Esophagus squamous epithelium (tissue), 5 donors: Measurements from ENCODE around the gene COL8A1. TPM values are rescaled to one million over a fixed set of nuclear protein-coding genes. Genes with fewer than 3 reads are reported as not detected.

Experiments
- DNase-seq: peaks from one replicate; lab custom pipeline; 2025; lab: John Stamatoyannopoulos, UW
- H3K27ac ChIP-seq, 4 donors: fragments of 200-600 bp; sonication (generic); one replicate each; pipeline ENCODE4 v1.5.1; 2016 to 2019; ENCODE audit warnings: mild to moderate bottlenecking in 1 of 4
- H3K27me3 ChIP-seq, 4 donors: fragments of 200-600 bp; sonication (generic); 1 replicate in 3 of 4; 2 replicates in 1 of 4; pipeline versions ENCODE4 v1.5.1 to v1.6.0; 2017 to 2021; ENCODE audit warnings: antibody characterized with exemption in 1 of 4
- H3K36me3 ChIP-seq, 3 donors: fragments of 200-600 bp; sonication (generic); one replicate each; pipeline ENCODE4 v1.5.1; 2016 to 2019
- H3K4me1 ChIP-seq, 3 donors: fragments of 200-600 bp; sonication (generic); one replicate each; pipeline ENCODE4 v1.5.1; 2017 to 2019
- H3K4me3 ChIP-seq, 4 donors: fragments of 200-600 bp; sonication (generic); 1 replicate in 3 of 4; 2 replicates in 1 of 4; pipeline ENCODE4 v1.5.1; 2016 to 2019; ENCODE audit warnings: mild to moderate bottlenecking in 2 of 4, moderate library complexity in 1 of 4
- H3K9me3 ChIP-seq, 3 donors: fragments of 200-600 bp; sonication (generic); one replicate each; pipeline ENCODE4 v1.5.1; 2016 to 2019
- POLR2A ChIP-seq, 4 donors: fragments of 450-650 bp; IDR thresholded peaks; one replicate each; pipeline ENCODE4 v1.6.1; 2017; ENCODE audit warnings: antibody characterized with exemption in 4 of 4, mild to moderate bottlenecking in 4 of 4, moderate library complexity in 3 of 4
- WGBS, 2 donors: methylation state at CpG; one replicate each; pipeline ENCODE4 v1.1.5; 2018; 5-methylcytosine and 5-hydroxymethylcytosine counted together
- intact Hi-C: fragments of 100-400 bp; cut with DNase I; formaldehyde crosslinking; loops from one replicate; pipeline ENCODE4 v1.15.0; 2022
- total RNA-seq, 4 donors: library from RNA; depleted of rRNA; stranded (reverse); fragments of >200 nt; gene quantifications; one replicate each; pipeline ENCODE4 v1.1.0, GENCODE V29; 2016
- TF ChIP-seq, protein P1 (sequence below), 6 experiments: fragments of 450-650 bp in 4 of 6; fragments of 200-600 bp in 2 of 6; sonication (generic) in 2 of 6; IDR thresholded peaks; one replicate each; pipeline ENCODE4 v1.5.1; 2016 to 2019; ENCODE audit warnings: antibody characterized with exemption in 6 of 6, mild to moderate bottlenecking in 4 of 6, moderate library complexity in 4 of 6
- donor health status: DM: yes; HTN: yes; CAD: no.

Gene COL8A1
- total RNA-seq, 4 donors from 2014 or later = 2.3 to 15.6 (median 5.0) TPM

DNA sequence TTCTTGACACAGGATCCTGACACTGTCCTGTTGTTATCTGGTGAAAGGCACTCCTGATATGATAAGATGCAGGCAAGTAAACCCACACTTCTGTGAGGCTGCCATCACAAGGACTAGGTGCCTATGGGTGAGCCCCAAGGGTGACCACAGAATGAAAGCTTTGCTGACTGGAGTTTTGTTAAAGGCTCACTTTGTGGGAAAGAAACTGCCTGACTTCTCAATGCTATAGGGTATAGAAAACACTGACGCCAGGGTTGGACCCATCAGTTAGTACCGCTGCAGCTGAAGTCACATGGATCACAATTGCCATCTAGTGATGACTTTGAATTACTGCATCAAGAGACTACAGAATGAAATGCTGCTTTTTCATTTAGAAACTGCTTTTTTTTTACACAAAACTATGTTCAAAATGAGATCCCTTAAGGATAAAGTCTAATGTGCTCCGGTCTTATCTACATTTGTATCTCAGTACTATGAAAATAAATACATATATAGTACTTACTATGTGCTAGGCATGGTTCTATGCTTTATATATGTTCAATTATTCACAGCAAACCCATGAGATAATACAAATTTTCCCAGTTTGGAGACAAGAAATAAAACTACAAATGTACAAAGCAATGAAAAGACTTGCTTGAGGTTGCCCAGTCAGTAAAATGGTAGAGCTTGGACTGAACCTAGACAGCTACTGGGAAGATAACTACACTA lies 115.0 kb downstream of the COL8A1 start:
- Histone ChIP-seq H3K4me1 (peaks cover 0 to 3% (median 0%) of the 10 kb centered on the region in 3 donors), H3K36me3 (no peaks in the 10 kb centered on the region), H3K27ac (no peak overlapping the region), H3K4me3 (no peak overlapping the region), H3K27me3 (no peaks in the 10 kb centered on the region), H3K9me3 (no peaks in the 10 kb centered on the region)
- TF ChIP-seq POLR2A (IDR thresholded peaks at IDR 0.05) = no peak
- TF ChIP-seq, protein P1, sequence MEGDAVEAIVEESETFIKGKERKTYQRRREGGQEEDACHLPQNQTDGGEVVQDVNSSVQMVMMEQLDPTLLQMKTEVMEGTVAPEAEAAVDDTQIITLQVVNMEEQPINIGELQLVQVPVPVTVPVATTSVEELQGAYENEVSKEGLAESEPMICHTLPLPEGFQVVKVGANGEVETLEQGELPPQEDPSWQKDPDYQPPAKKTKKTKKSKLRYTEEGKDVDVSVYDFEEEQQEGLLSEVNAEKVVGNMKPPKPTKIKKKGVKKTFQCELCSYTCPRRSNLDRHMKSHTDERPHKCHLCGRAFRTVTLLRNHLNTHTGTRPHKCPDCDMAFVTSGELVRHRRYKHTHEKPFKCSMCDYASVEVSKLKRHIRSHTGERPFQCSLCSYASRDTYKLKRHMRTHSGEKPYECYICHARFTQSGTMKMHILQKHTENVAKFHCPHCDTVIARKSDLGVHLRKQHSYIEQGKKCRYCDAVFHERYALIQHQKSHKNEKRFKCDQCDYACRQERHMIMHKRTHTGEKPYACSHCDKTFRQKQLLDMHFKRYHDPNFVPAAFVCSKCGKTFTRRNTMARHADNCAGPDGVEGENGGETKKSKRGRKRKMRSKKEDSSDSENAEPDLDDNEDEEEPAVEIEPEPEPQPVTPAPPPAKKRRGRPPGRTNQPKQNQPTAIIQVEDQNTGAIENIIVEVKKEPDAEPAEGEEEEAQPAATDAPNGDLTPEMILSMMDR (IDR thresholded peaks at IDR 0.05) = peak; percentile 40 to 69 (median 48)
- intact Hi-C loops = loop anchor here (10.0 kb wide), 2 partner anchors 249 to 729 kb away; no protein-coding TSS in a partner anchor
- no peak for DNase-seq
- WGBS, 2 donors = 3% methylated on average over 3 of the region's 3 CpGs

DNA sequence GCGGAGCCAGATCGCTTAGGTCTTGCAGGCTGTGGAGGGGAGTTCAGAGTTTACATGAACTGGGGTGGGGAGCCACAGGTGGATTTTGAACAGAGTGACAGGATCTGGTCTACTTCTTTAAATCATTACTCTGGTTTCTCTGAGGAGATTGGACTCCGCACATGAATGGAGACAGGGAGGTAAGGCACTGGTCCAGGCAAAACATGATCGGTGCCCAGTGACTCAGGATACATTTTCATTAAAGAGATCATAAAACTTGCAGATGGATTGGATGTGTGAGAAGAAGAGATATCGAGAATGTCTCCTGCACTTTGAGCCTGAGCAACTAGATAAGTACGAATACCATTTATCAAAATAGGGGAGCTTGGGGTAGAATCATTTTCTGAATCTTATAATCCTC lies 117.4 kb downstream of the COL8A1 start:
- no peak for DNase-seq
- TF ChIP-seq POLR2A (IDR thresholded peaks at IDR 0.05) = no peak
- TF ChIP-seq, protein P1 (IDR thresholded peaks at IDR 0.05) = no peak
- no peaks in the 10 kb centered on the region for H3K9me3 ChIP-seq
- peaks cover 0 to 3% (median 0%) of the 10 kb centered on the region in 3 donors for H3K4me1 ChIP-seq
- no peak overlapping the region for H3K27ac ChIP-seq
- no peaks in the 10 kb centered on the region for H3K36me3 ChIP-seq
- intact Hi-C loops = loop anchor here (10.0 kb wide), 2 partner anchors 251 to 731 kb away; no protein-coding TSS in a partner anchor
- WGBS, 2 donors = 94% methylated on average over 6 of the region's 6 CpGs
- no peak overlapping the region for H3K4me3 ChIP-seq
- no peaks in the 10 kb centered on the region for H3K27me3 ChIP-seq

DNA sequence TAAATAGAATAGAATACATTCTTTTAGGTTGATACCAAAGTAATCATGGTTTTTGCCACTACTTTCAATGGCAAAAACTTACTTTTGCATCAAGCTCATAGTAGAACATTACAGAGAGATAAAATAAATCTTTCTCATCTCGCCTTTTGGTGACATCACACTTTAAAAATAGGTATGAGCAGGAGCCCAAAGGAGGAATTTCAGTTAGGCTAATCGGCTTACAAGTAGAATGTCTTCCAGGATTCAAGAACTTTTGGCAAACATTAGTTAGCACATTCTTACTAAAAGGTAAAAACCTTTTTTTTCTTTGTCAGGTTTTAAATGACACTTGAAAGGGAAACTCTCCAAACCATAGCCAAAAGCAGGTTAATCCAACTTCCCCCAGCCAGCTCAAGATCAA lies 119.6 kb downstream of the COL8A1 start:
- Histone ChIP-seq H3K4me3 (no peak overlapping the region), H3K27ac (no peak overlapping the region), H3K27me3 (no peaks in the 10 kb centered on the region), H3K9me3 (no peaks in the 10 kb centered on the region), H3K36me3 (no peaks in the 10 kb centered on the region), H3K4me1 (peaks cover 0 to 3% (median 0%) of the 10 kb centered on the region in 3 donors)
- no peak for DNase-seq
- no peak for TF ChIP-seq POLR2A (IDR thresholded peaks at IDR 0.05)
- TF ChIP-seq, protein P1 (IDR thresholded peaks at IDR 0.05) = no peak
- WGBS, 2 donors = 42 to 50% methylated on average over 2 of the region's 2 CpGs
- intact Hi-C loops = loop anchor here (10.0 kb wide), 2 partner anchors 253 to 733 kb away; no protein-coding TSS in a partner anchor

DNA sequence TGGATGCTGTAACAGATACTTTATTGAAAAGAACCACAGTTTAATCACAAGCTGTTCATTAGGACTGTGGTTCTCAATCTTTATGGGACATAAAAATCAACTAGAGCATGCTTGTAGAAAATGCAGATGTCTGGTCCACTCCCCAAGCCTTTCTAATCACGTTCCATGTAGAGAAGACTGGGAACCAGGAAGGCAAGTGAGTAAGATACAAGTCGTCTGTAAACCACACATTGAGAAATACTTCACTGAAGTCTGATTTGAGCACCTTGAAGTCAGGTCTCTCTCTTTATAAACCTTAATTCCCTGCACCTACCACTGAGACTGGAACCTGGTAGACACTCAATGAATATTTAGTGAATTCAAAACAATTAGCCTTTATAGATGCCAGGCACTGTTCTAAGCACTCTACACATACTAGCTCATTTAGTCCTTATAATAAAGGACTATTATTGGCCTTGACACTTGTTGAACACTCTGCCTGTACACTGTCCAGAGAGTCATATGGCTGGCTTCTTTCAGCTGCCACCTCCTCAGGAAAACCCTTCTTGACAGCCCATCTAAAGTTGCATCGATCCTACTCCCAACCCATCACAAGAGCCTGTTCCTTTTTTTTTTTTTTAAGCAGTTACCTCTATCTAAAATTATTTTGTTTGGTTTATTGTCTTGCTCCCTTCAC lies 120.2 kb downstream of the COL8A1 start:
- no peaks in the 10 kb centered on the region for H3K9me3 ChIP-seq
- no peak for TF ChIP-seq POLR2A (IDR thresholded peaks at IDR 0.05)
- TF ChIP-seq, protein P1 (IDR thresholded peaks at IDR 0.05) = no peak
- no peaks in the 10 kb centered on the region for H3K27me3 ChIP-seq
- no peaks in the 10 kb centered on the region for H3K36me3 ChIP-seq
- intact Hi-C loops = loop anchor here (10.0 kb wide), 2 partner anchors 254 to 734 kb away; no protein-coding TSS in a partner anchor
- H3K27ac ChIP-seq = no peak overlapping the region
- no peak overlapping the region for H3K4me3 ChIP-seq
- DNase-seq = no peak
- WGBS, 2 donors = 70 to 73% methylated on average over 3 of the region's 3 CpGs
- no peaks in the 10 kb centered on the region for H3K4me1 ChIP-seq

DNA sequence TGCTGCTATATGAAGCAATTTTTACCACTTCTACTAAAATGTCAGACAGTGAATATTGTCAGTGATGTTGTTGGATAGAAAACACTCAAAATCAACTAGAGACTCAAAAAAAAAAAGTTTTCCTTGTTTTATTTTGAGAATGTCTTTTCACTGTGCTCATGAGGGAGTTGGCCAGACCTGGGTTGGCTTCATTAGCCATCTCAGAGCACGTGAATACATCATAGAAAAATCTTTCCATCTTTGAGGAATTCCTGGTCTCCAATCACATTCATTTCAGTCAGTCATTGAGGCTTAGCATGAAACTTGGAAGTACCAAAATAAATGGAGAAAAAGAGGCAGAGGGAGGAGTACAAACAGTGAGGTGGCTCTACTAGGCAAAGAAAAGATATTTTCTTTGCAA lies 121.6 kb downstream of the COL8A1 start:
- Histone ChIP-seq H3K4me1 (no peaks in the 10 kb centered on the region), H3K4me3 (no peak overlapping the region), H3K27me3 (no peaks in the 10 kb centered on the region), H3K36me3 (no peaks in the 10 kb centered on the region), H3K9me3 (no peaks in the 10 kb centered on the region), H3K27ac (no peak overlapping the region)
- no peak for TF ChIP-seq POLR2A (IDR thresholded peaks at IDR 0.05)
- TF ChIP-seq, protein P1 (IDR thresholded peaks at IDR 0.05) = no peak
- 63 to 68% methylated on average over 1 of the region's 1 CpG for WGBS, 2 donors
- intact Hi-C loops = no loop called here
- DNase-seq = no peak
